Endometrial microvascular endothelial cells (primary cell): ENCODE measurements around the gene PHKG2. TPM values are rescaled to one million over a fixed set of nuclear protein-coding genes. Genes with fewer than 3 reads are reported as not detected.

Experiments
- in situ Hi-C: cut with HindIII; loops from 2 replicates; pipeline ENCODE4 v1.10.0; 2017; ENCODE audit warnings: low sequenced_read_pairs, low pct_unique_long_range_greater_than_20kb; ENCODE audit errors: inconsistent ontology term
- total RNA-seq: library from RNA; depleted of rRNA; stranded (reverse); fragments of >200 nt; gene quantifications from one replicate; pipeline ENCODE4 v1.2.3, GENCODE V29; 2015; ENCODE audit errors: inconsistent ontology term

The PHKG2 gene
- total RNA-seq, 1 donor from 2014 or later: 22.5 TPM

GRCh38 chr16:30767767-30768465, 19.7 kb downstream of the PHKG2 start:
- in situ Hi-C loops: no loop called here

GRCh38 chr16:30768583-30769181, 20.5 kb downstream of the PHKG2 start:
- in situ Hi-C loops: no loop called here

GRCh38 chr16:30769379-30770089, 21.3 kb downstream of the PHKG2 start:
- in situ Hi-C loops: no loop called here

GRCh38 chr16:30771726-30772125, 23.5 kb downstream of the PHKG2 start:
- in situ Hi-C loops: no loop called here

- in situ Hi-C loops: no loop called here
Measured at GRCh38 chr16:30773826-30774225, 25.6 kb downstream of the PHKG2 start.

GRCh38 chr16:30774367-30775130, 26.3 kb downstream of the PHKG2 start:
- in situ Hi-C loops: no loop called here

- in situ Hi-C loops: no loop called here
Measured at GRCh38 chr16:30775131-30775391, 26.8 kb downstream of the PHKG2 start.

GRCh38 chr16:30775392-30776188, 27.4 kb downstream of the PHKG2 start:
- in situ Hi-C loops: no loop called here

GRCh38 chr16:30777591-30778297, 29.5 kb downstream of the PHKG2 start:
- in situ Hi-C loops: no loop called here

GRCh38 chr16:30778549-30779244, 30.5 kb downstream of the PHKG2 start:
- in situ Hi-C loops: no loop called here

- in situ Hi-C loops: no loop called here
Measured at GRCh38 chr16:30779596-30779995, 31.4 kb downstream of the PHKG2 start.

- in situ Hi-C loops: no loop called here
Measured at GRCh38 chr16:30780021-30780420, 31.8 kb downstream of the PHKG2 start.

GRCh38 chr16:30780549-30780948, 32.3 kb downstream of the PHKG2 start:
- in situ Hi-C loops: no loop called here

GRCh38 chr16:30782486-30783279, 34.5 kb downstream of the PHKG2 start:
- in situ Hi-C loops: no loop called here

- in situ Hi-C loops: no loop called here
Measured at GRCh38 chr16:30783280-30784109, 35.3 kb downstream of the PHKG2 start.

- in situ Hi-C loops: no loop called here
Measured at GRCh38 chr16:30784215-30784614, 36.0 kb downstream of the PHKG2 start.
